ENCODE measurements around the gene IL1RAPL1. TPM values are rescaled to one million over a fixed set of nuclear protein-coding genes. Genes with fewer than 3 reads are reported as not detected.

The IL1RAPL1 gene
- 1 to 10 TPM; 1.6 to 1.7 TPM for total RNA-seq
- long read RNA-seq, partial matches to known transcripts, result 0 of 2 reads
- long read RNA-seq, other reads (novel, unspliced or antisense), result 2 of 2 reads

DNA sequence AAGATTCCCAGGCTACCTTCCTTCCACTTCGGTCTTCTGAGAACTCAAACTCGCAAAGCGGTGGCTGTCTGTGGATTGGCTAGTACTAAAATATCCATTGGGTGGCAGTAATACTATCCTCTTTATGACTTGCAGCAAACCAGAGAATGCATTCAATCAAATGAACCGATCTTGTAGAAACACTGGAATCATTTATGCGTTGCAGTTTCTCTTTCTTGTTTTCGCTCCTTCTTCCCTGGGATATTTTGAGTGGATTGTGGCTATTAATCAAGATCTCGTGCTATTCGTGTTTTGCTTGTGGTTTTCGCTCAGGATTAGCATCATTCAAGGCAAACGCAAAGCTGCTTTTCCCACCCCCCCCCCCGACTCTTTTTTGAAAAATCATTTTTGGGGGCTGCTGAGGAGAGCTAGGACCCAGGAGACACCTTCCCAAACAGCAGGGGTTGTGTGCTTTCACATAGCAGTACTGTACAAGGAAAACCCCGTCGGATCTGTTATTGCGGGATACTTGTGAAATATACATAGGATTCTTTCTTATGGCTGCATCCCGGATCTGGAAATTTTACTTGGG, at the start of gene IL1RAPL1:
Gene IL1RAPL1 (plus strand): TSS at position 466 of the 571 bp plus-strand sequence.
- ATAC-seq (peak; percentile 86 to 90), DNase-seq (no peak)
- intact Hi-C loops (cut with DNase I), result no loop called here

DNA sequence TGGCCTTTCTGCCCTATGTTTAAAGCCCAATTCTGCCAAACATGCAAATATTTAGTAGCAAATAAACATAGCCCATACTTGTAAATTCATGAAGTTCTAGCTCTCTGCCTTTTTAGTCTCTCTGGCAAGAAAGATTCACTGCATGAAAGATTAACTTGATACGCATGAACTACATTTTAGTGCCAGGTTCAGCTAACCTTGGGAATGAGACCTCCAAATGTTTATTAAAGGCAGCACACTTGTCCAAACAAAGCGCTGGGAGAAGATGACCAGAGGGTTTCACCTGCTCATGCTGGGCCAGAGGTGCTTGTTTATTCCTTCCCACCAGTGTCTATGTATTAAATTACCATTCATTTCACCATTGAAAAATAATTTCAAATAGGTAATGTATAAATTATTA, 44.5 kb upstream of the IL1RAPL1 start:
- intact Hi-C loops (cut with DNase I), result no loop called here
- ATAC-seq (no peak), DNase-seq (no peak)

- DNase-seq (no peak), ATAC-seq (no peak)
- intact Hi-C loops (cut with DNase I), result no loop called here
These were observed 37.4 kb upstream of the IL1RAPL1 start for GRCh38 chrX:28549838-28550237.

- no peak for ATAC-seq
- no peak for DNase-seq
- intact Hi-C loops (cut with DNase I), result no loop called here
These were observed 36.8 kb upstream of the IL1RAPL1 start for GRCh38 chrX:28550331-28550872.

GRCh38 chrX:28552322-28552721, 34.9 kb upstream of the IL1RAPL1 start:
- ATAC-seq, result no peak
- no peak for DNase-seq
- intact Hi-C loops (cut with DNase I), result no loop called here

DNA sequence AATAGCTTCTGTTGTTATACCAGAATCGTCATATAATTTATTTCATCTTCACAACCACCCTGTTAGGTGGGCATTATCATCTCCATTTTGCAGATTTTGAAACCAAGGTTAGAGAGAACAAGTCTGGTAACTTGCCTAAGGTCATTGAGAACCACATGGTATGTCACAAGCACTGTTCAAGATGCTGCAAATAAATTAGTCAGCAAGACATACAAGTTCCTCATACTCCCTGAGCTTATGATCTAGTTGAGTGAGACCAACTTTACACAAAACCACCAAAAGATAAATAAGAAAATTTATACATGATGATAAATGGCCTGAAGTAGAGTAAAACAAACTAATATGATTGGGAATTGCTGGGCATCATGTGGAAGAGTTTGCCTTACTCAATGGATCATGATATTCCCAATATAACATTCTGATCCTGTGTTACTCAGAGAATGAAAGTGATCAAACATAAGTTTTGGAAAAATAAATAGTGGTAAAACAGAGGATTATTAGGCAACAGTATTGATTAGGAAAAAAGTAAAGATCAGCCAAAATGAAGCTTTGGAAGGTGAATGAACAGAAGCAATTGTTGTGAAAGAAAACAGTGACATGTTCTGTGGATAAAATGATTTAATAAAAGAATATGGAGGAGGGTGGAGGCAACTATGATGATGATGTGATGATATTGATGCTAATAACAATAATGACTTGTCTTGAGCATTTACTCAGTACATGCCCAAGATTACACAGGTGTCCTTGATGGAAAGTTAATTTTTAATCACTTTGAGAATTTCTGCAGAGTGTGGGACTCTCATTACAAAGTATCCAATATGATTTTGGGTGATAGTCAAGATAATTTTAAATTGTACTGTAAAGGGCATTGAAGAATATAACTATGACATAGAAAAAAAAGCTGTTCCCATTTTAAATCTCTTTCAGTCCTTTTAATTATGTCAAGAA, 34.1 kb upstream of the IL1RAPL1 start:
- ATAC-seq, result no peak
- intact Hi-C loops (cut with DNase I), result no loop called here
- no peak for DNase-seq

DNA sequence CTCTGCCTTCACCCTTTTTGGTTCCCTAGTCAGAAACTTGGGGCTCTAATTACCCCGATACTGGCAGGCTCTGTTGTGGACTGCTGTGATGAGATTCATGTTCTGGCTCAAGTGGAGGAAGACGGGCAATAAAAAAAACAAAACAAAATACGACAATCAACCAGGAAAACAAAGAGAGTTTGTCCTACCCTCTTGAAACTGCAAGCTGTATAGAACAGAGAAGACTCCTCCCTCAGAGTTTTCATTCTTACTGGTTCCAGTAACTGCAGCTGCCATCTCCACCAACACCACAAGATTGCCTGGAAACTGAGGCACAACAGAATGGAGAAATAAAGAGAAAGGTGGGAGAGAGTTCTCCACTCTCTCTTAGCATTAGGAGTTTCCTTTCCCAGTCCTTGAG, 11.1 kb upstream of the IL1RAPL1 start:
- ATAC-seq (no peak), DNase-seq (no peak)
- intact Hi-C loops (cut with DNase I), result no loop called here

- no peak for ATAC-seq
- intact Hi-C loops (cut with DNase I), result no loop called here
- DNase-seq, result no peak
These were observed 5.7 kb upstream of the IL1RAPL1 start for GRCh38 chrX:28581522-28581921.

DNA sequence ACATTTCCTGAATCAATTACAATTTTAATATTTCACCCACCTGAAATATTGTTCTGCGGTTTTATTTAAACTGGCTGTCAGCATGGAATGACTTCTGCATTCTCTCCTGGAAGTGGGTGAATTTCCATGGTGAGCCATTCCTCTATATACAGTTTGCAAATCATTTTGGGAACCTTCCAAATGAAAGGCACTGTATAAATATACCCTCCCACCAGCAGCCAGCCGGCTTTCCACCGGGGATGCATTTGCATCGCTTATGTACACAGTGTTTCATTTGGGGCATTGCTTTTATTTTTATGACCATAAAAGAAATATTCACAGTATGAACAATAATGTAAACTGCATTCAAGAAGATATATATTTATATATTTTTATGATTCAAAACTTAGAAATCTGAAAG, 4.7 kb upstream of the IL1RAPL1 start:
- DNase-seq, result no peak
- intact Hi-C loops (cut with DNase I), result no loop called here
- ATAC-seq, result no peak

GRCh38 chrX:28584025-28584424, 3.2 kb upstream of the IL1RAPL1 start:
- no peak for DNase-seq
- intact Hi-C loops (cut with DNase I), result no loop called here

DNA sequence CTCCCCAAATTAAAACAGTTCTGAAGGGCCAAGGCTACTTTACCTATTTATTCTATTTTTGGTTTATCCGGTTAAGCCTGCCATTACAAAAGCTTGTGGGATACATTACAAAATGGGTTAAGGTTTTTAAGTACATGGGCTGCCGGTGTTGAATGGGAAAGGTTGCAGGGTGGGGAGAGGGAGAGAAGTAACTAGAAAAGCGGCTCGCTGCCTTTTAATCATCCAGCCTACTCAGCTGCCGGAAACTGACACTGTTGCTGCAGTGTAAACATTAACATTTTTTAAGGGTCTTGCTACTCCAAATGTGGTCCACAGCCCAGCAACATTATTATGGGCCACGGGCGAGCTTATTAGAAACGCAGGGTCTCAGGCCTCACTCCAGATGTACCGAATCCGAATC, 1.5 kb upstream of the IL1RAPL1 start:
- ATAC-seq (no peak), DNase-seq (no peak)
- intact Hi-C loops (cut with DNase I), result no loop called here

More at GRCh38 chrX:28584025-28584424, 3.2 kb upstream of the IL1RAPL1 start:
- ATAC-seq, result no peak

- DNase-seq (no peak), ATAC-seq (peak; percentile 51 to 89)
These were observed 960 bp upstream of the IL1RAPL1 start for GRCh38 chrX:28586286-28586685.

DNA sequence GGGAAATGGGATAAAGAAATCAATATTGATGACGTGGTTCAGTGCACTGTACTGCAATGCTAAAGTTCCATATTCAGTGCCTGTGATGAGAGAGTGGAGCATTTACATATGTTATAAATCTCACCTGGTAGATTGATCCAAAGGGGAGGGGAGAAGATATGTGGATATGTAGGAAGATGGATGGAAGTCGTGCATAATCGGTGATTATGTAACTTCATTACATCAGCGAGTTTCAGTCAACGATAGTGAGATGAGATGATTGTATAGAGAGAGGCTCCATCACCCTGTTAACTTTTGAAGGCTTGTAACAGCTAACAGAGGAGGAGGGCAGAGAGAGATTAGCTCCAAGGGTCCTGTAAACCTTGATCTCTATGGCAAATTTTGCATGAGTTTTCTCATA, 1.8 kb downstream of the IL1RAPL1 start:
- intact Hi-C loops (cut with DNase I), result no loop called here
- no peak for ATAC-seq
- no peak for DNase-seq

More at GRCh38 chrX:28586286-28586685, 960 bp upstream of the IL1RAPL1 start:
- intact Hi-C loops (cut with DNase I), result no loop called here

- ATAC-seq (peak; percentile 34 to 60), DNase-seq (no peak)
- intact Hi-C loops (cut with DNase I), result no loop called here
These were observed 3.1 kb downstream of the IL1RAPL1 start for GRCh38 chrX:28590396-28590795.

DNA sequence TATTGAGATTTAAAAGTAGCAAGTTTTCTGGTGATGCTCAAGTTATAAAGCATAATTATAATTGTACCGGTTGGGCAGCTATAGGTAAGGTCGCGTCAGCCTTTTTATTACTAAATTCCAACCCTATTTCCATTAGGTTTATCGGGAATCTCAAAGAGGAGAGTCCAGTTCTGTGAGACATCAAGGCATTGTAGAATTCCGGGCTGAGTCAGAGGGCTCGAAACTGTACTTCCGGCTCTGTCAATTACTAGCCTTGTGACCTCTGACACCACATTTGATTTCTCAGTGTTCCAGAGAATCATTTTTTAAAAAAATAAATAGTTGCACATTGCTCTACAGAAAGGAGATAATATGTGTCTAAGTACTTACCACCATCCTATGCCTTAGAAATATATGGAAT, 4.3 kb downstream of the IL1RAPL1 start:
- ATAC-seq, result peak in 1 of 2 donors; percentile 53
- intact Hi-C loops (cut with DNase I), result no loop called here
- no peak for DNase-seq

GRCh38 chrX:28595346-28595745, 8.1 kb downstream of the IL1RAPL1 start:
- ATAC-seq (no peak), DNase-seq (no peak)
- intact Hi-C loops (cut with DNase I), result no loop called here

- no peak for DNase-seq
- no peak for ATAC-seq
- intact Hi-C loops (cut with DNase I), result no loop called here
These were observed 12.7 kb downstream of the IL1RAPL1 start for GRCh38 chrX:28599957-28600356.

GRCh38 chrX:28609003-28609402, 21.8 kb downstream of the IL1RAPL1 start:
- DNase-seq, result no peak
- intact Hi-C loops (cut with DNase I), result no loop called here
- no peak for ATAC-seq

DNA sequence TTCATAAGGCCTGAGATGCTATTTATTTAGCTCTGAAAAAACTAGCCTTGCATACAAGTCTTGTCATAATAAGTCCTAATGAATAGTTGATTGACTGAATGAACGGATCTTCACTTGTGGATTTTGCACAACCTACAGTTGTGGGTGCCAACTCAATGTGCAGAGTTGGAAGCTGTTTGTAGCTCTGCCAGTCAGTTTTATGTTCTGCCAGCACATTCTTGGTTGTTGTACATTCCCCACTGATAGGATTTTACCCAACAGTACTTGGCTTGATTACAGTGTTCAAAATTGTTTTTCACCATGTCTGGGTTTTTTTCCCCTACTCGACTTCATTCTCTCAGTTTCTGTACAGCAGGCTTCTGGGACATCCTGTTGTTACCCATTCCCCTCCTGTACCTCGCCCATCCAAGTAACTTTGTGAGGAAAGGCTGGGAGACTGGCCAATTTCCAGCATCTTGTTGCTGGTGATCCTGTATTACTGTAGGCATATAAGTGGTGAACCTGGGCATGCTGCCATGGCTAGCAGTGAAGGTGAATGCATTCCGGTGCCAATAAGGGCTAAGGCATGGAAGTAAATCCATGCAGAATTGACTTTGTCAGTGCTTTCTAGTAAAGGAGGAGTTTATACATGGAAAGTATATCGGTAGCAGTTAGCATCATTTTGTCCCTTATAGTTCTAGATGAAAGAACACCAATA, 22.8 kb downstream of the IL1RAPL1 start:
- peak in 1 of 2 donors; percentile 60 for ATAC-seq
- DNase-seq, result peak; percentile 44
- intact Hi-C loops (cut with DNase I), result loop anchor here in 1 of 2 donors (5.0 kb wide), 1 partner anchor 237 kb away; no protein-coding TSS in a partner anchor
